GM12873 (cell line): ENCODE data around the gene DOP1A.

ENCODE experiments used
- TF ChIP-seq, protein P1 (sequence below): IDR thresholded peaks from 2 replicates; pipeline ENCODE4 v1.5.1; 2012; ENCODE audit warnings: low read depth, mild to moderate bottlenecking, moderate library complexity, low read length, control low read depth; ENCODE audit not compliant: insufficient read depth; ENCODE audit errors: missing control alignments

The DOP1A gene

DNA sequence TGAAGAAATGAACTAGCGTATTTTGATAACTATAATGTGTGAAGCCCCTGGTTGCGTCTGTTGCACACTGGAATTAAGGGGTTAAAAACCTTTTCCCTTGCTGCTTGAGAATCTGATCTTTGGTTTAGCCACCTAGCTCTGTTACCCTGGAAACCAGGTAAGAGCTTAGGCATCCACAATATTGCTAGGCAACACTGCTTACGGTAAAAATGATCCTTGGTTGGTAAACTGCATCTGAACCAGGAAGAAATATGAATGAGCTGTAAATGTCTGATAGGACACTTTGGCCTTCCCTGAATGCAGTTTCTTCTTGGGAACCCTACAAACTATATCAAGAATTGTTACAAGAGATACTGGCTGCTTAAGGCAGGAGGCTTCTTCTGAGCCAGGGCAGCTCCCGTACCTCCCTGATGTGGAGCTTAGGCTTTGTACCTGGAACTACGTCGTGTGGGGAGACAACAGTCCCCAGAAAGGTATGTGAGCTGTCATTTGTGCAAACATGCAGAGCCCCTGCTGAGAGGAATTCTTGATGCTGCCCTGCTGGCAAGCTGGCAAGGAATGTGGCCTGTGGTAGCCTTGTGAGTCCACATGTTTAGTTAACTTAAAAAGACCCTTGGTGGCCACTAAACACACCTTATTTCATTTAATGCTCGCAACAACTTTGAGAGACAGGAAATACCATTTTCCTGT is 20.3 kb upstream of the DOP1A start:
- TF ChIP-seq, protein P1, sequence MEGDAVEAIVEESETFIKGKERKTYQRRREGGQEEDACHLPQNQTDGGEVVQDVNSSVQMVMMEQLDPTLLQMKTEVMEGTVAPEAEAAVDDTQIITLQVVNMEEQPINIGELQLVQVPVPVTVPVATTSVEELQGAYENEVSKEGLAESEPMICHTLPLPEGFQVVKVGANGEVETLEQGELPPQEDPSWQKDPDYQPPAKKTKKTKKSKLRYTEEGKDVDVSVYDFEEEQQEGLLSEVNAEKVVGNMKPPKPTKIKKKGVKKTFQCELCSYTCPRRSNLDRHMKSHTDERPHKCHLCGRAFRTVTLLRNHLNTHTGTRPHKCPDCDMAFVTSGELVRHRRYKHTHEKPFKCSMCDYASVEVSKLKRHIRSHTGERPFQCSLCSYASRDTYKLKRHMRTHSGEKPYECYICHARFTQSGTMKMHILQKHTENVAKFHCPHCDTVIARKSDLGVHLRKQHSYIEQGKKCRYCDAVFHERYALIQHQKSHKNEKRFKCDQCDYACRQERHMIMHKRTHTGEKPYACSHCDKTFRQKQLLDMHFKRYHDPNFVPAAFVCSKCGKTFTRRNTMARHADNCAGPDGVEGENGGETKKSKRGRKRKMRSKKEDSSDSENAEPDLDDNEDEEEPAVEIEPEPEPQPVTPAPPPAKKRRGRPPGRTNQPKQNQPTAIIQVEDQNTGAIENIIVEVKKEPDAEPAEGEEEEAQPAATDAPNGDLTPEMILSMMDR, result no peak

DNA sequence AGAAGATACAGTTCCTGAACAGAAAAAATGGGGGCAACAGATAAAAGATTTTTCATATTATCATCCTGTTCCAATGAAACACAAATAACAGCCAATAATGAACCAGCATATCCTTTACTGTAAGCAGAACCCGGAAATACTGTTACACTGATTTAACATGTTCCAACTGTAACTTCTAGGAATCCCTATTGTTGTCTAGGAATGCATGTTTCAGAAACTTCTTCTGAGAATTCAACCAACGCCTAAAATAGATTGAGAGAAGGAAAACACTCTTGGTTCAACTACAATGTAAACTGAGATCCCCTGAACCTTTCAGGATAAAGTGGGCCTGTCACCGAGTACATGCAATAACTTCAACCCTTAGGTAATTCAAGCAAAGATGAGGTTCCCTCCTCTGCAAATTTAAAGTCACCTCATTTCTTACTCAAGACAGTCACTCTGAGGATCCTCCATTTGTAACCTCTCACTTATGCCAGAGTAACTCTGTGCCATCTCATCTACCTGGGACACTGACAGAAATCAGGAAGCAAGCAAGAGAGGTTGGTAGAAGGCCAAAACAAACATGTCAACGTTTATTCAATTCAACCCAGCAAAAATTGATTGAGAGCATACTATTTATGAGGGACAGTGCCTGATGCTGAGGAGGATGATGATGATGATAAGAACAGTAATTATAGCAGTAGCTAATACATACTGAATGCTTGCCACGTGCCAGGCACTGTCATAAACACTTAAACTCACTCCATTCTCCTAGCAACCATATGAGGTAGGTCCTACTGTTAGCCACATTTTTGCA is 15.9 kb upstream of the DOP1A start:
- TF ChIP-seq, protein P1, result no peak

DNA sequence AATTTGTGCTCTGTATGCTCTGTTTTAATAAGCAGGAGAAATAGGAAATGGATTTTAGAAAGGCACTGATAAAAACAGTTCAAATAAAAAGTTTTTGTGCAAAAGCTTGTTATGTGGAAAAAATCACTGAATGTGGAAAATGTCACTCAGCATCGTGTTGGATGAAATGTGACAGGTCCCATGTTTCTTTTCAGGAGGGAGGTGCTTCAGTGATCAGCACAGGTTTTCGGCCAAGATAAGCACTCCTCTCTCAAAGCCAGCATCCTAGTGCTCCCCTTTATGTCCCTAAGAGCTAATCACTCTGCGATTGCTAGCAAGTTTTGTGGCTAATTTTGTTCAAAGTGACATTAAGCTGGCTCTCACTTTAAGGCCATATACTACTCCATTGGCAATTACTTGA is 13.8 kb upstream of the DOP1A start:
- TF ChIP-seq, protein P1, result no peak

DNA sequence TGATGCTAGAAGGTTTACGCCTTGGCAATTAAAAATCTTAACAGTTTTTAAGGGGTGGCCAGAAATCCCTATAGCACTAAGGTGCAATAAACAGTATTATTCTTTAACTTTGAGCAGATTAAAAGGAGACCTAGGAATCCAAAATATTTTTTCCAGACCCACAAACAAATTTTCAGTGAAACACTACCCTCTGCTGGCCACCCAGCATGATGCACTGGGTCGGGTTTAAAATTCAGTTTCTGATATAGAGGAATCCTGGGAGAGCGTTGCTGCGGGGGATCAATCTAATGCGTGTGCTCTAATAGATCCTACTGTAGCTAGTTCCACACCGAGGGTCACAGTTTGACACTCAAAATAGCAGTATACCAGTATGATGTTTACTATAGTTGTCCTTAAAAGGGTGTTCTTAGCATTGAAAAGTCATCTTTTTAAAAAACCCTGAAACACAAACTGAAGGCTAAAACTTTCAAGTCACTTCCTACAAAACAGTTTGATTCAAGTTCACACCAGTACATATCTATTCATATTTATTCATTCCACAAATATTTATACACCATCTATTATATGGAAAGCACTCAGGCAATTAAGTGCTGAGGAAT is 12.0 kb upstream of the DOP1A start:
- TF ChIP-seq, protein P1, result peak; percentile 71

DNA sequence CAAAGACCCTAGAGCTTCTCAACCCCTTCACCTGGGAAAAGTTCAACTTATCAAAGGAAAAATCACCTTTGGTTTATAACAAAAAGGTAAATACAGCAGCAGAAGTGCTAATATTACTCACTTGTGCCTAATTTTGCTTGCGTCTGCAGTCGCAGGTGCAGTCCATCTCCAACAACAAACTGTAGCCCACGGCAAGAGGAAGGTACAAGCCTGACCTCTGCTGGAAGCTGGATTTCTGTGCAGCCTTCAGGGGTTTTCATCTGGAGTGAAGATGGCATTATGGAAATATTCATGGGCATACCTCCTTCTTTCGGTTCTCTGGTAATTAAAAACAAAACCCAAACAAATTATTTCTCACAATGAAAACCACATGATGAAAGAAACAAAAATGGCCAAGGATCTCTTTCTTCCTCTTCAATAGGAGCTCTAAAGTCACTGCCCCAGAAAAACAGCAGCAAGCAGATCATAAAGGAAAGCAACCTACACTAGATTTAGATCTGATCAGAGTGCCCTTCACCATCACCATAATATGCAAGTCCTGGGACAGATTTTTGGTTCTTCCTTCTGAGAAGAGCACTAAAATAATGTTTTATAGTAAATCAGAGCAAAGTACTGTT is 9.7 kb upstream of the DOP1A start:
- TF ChIP-seq, protein P1, result peak; percentile 73

DNA sequence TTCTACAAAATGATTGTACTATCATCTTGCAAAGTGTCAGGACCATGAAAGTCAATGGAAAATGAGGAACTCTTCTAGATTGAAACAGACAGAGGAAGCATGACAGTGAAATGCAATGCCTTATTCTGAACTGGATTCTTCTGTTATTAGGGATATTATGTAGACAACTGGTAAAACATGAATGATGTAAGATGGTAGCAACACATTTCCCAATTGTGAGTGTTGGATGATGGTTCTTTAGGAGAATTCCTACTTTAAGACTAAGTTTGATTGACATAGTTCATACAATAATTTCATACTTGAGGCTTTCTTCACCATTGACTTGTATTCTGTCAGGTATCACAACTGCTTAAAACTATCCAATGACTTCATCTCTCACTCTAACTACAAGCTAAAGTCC is 6.3 kb upstream of the DOP1A start:
- TF ChIP-seq, protein P1, result no peak

DNA sequence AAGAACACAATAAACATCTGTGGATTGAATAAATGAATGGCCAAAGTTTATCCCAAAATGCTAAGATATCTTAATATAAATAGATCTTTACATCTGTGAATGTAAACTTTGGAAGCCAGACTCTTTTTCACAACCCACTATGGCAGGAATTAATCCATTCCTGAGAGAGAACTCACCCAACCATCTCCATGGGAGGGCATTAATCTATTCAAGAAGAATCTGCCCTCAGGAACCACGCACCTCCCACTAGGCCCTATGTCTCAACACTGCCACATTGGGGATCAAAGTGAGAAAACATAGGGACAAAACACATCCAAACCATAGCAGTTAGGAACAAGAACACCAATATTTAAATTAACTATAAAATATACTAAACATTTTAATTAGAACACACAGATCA is 5.2 kb upstream of the DOP1A start:
- TF ChIP-seq, protein P1, result no peak
